Sigmoid colon (tissue), 7 donors: ENCODE results near the gene TESMIN. TPM values are rescaled to one million over a fixed set of nuclear protein-coding genes. Genes with fewer than 3 reads are reported as not detected.
A peak's percentile ranks its signal among the peaks of the same experiment; 100 is the strongest.

Source experiments
- DNase-seq: peaks from one replicate; pipeline ENCODE4 v3.0.0-alpha.2; 2019
- H3K27ac ChIP-seq, 4 donors: fragments of 200-600 bp; sonication (generic); one replicate each; pipeline ENCODE4 v1.5.1; 2016 to 2019; ENCODE audit warnings: mild to moderate bottlenecking in 1 of 4
- H3K27me3 ChIP-seq, 3 donors: fragments of 200-600 bp; sonication (generic); one replicate each; pipeline ENCODE4 v1.5.1; 2019; ENCODE audit warnings: mild to moderate bottlenecking in 1 of 3
- H3K36me3 ChIP-seq, 4 donors: fragments of 200-600 bp; sonication (generic); one replicate each; pipeline ENCODE4 v1.5.1; 2016 to 2019
- H3K4me1 ChIP-seq, 4 donors: fragments of 200-600 bp; sonication (generic); one replicate each; pipeline ENCODE4 v1.5.1; 2017 to 2019
- H3K4me3 ChIP-seq, 4 donors: fragments of 200-600 bp; sonication (generic); one replicate each; pipeline ENCODE4 v1.5.1; 2017 to 2019; ENCODE audit warnings: mild to moderate bottlenecking in 2 of 4, moderate library complexity in 1 of 4
- H3K9me3 ChIP-seq, 4 donors: fragments of 200-600 bp in 3 of 4; sonication (generic) in 3 of 4; one replicate each; pipeline versions ENCODE4 v1.5.1 to v1.6.1; 2013 to 2019
- CTCF ChIP-seq, 4 experiments: fragments of 450-650 bp in 3 of 4; fragments of 200-600 bp in 1 of 4; IDR thresholded peaks; one replicate each; pipeline ENCODE4 v1.5.1; 2016 to 2019; ENCODE audit warnings: antibody characterized with exemption in 4 of 4, mild to moderate bottlenecking in 3 of 4, moderate library complexity in 2 of 4
- EP300 ChIP-seq, 4 donors: sonication (generic); formaldehyde crosslinking; IDR thresholded peaks; one replicate each; pipeline ENCODE4 v1.6.1; 2017; ENCODE audit warnings: antibody characterized with exemption in 4 of 4
- POLR2A ChIP-seq, 2 donors: fragments of 450-650 bp; IDR thresholded peaks; one replicate each; pipeline ENCODE4 v1.6.1; 2016; ENCODE audit warnings: antibody characterized with exemption in 2 of 2, mild to moderate bottlenecking in 2 of 2, moderate library complexity in 2 of 2
- POLR2AphosphoS5 ChIP-seq, 4 donors: sonication (generic); formaldehyde crosslinking; IDR thresholded peaks; one replicate each; pipeline ENCODE4 v1.6.1; 2017; ENCODE audit warnings: antibody characterized with exemption in 4 of 4
- WGBS, 2 donors: extraction: QIAGEN DNeasy Blood & Tissue Kit; methylation state at CpG; one replicate each; pipeline ENCODE4 v1.1.7; 2013; 5-methylcytosine and 5-hydroxymethylcytosine counted together
- intact Hi-C: fragments of 100-400 bp; cut with DNase I; formaldehyde crosslinking; loops from one replicate; pipeline ENCODE4 v1.15.1; 2023
- polyA plus RNA-seq, 3 donors: library from polyadenylated mRNA; stranded (reverse); fragments of 200-250 nt; gene quantifications; one replicate each; pipeline ENCODE4 v1.2.3, GENCODE V29; 2013
- total RNA-seq, 4 donors: library from RNA; depleted of rRNA; stranded (reverse); fragments of >200 nt; gene quantifications; one replicate each; pipeline ENCODE4 v1.1.0, GENCODE V29; 2016
- donor health status: healthy with polysubstance abuse.
- donor health status: Bipolar disorder and iron deficiency.
- donor health status: healthy.

Gene TESMIN
- total and polyA plus RNA-seq, 7 donors: 2.3 to 6.3 (median 4.8) TPM; not detected in 4

GRCh38 chr11:68750195-68751003 lies 921 bp downstream of the TESMIN start:
- Histone ChIP-seq H3K4me1 (peaks cover 0 to 19% (median 12%) of the 10 kb centered on the region in 4 donors), H3K4me3 (peak overlapping the region in 2 of 4 donors; percentile 32 to 50), H3K9me3 (no peaks in the 10 kb centered on the region), H3K27ac (no peak overlapping the region), H3K36me3 (peaks cover 0 to 6% (median 0%) of the 10 kb centered on the region in 4 donors), H3K27me3 (peaks cover 0 to 8% (median 5%) of the 10 kb centered on the region in 3 donors)
- intact Hi-C loops: no loop called here
- DNase-seq: no peak
- 45 to 55% methylated on average over 76 of the region's 76 CpGs for WGBS, 2 donors
- TF ChIP-seq POLR2AphosphoS5 (IDR thresholded peaks at IDR 0.05): no peak
- TF ChIP-seq EP300 (IDR thresholded peaks at IDR 0.05): no peak
- TF ChIP-seq CTCF (IDR thresholded peaks at IDR 0.05): no peak

GRCh38 chr11:68749229-68750123 lies 1.8 kb downstream of the TESMIN start:
- peaks cover 0 to 2% (median 0%) of the 10 kb centered on the region in 4 donors for H3K36me3 ChIP-seq
- WGBS, 2 donors: 89 to 92% methylated on average over 20 of the region's 20 CpGs
- intact Hi-C loops: no loop called here
- no peak overlapping the region for H3K27ac ChIP-seq
- H3K4me3 ChIP-seq: no peak overlapping the region
- peaks cover 0 to 19% (median 12%) of the 10 kb centered on the region in 4 donors for H3K4me1 ChIP-seq
- TF ChIP-seq EP300 (IDR thresholded peaks at IDR 0.05) (no peak), POLR2A (IDR thresholded peaks at IDR 0.05) (no peak), CTCF (IDR thresholded peaks at IDR 0.05) (no peak), POLR2AphosphoS5 (IDR thresholded peaks at IDR 0.05) (no peak)
- peaks cover 0 to 8% (median 5%) of the 10 kb centered on the region in 3 donors for H3K27me3 ChIP-seq
- no peak for DNase-seq
- no peaks in the 10 kb centered on the region for H3K9me3 ChIP-seq

- intact Hi-C loops: no loop called here
- no peak for TF ChIP-seq POLR2A (IDR thresholded peaks at IDR 0.05)
- no peak for TF ChIP-seq CTCF (IDR thresholded peaks at IDR 0.05)
- TF ChIP-seq EP300 (IDR thresholded peaks at IDR 0.05): no peak
- TF ChIP-seq POLR2AphosphoS5 (IDR thresholded peaks at IDR 0.05): no peak
- H3K9me3 ChIP-seq: no peaks in the 10 kb centered on the region
- H3K4me3 ChIP-seq: no peak overlapping the region
- no peaks in the 10 kb centered on the region for H3K36me3 ChIP-seq
- H3K27me3 ChIP-seq: peaks cover 0 to 8% (median 5%) of the 10 kb centered on the region in 3 donors
- 78% methylated on average over 2 of the region's 2 CpGs for WGBS, 2 donors
- H3K27ac ChIP-seq: no peak overlapping the region
- no peak for DNase-seq
- H3K4me1 ChIP-seq: peaks cover 0 to 19% (median 12%) of the 10 kb centered on the region in 4 donors
Measured at GRCh38 chr11:68748061-68748460, 3.3 kb downstream of the TESMIN start.

- DNase-seq: no peak
- Histone ChIP-seq H3K9me3 (no peaks in the 10 kb centered on the region), H3K36me3 (no peaks in the 10 kb centered on the region), H3K4me1 (no peaks in the 10 kb centered on the region), H3K27me3 (no peaks in the 10 kb centered on the region), H3K27ac (no peak overlapping the region), H3K4me3 (no peak overlapping the region)
- no peak for TF ChIP-seq POLR2AphosphoS5 (IDR thresholded peaks at IDR 0.05)
- TF ChIP-seq EP300 (IDR thresholded peaks at IDR 0.05): no peak
- TF ChIP-seq POLR2A (IDR thresholded peaks at IDR 0.05): no peak
- TF ChIP-seq CTCF (IDR thresholded peaks at IDR 0.05): no peak
- WGBS, 2 donors: 93 to 94% methylated on average over 3 of the region's 3 CpGs
- intact Hi-C loops: no loop called here
Measured at GRCh38 chr11:68743539-68743938, 7.8 kb downstream of the TESMIN start.
